GM19035 (cell line): ENCODE measurements around the gene UMAD1.

Experiments
- ATAC-seq: cut with Tn5 transposase; IDR thresholded peaks from one replicate; pipeline ENCODE4 v1.9.1; 2021; ENCODE audit not compliant: unreplicated experiment

Gene UMAD1

DNA sequence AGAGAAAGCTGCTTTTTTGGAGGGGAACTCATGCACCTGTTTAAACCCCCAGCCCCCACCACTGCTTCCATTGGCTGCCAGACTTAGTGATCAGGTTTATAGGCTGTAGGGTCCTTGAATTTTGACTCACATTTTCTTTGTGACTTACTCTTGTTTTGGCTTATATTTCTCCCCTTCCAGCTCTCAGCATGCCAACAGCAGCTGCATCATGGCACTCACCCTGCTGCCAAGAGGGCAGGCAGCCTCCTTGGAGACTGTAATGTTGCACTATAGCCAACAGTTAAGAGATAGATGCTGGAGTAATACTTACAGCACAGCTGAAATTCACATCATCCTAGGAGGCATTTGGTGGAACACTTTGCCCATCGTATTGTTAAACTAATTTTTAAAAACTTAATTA is 230.0 kb downstream of the UMAD1 start:
- no peak for ATAC-seq

DNA sequence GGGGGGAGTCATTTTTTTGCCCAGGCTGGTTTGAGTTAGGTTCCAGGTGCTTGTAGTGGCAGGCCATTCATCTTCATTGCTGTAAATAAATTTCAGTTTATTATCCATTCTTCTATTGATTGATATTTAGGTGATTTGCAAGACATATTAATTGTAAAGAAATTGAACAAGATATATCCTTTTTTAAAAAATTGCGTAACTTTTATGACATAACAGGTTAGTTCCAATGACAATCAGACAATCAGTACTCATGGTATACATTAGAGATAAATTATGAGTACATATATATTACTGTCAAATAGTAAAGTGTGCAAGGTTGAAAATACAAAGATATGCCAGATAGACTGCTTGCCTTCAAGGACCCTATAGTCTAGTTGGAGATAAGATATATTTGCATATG is 235.9 kb downstream of the UMAD1 start:
- ATAC-seq: no peak

DNA sequence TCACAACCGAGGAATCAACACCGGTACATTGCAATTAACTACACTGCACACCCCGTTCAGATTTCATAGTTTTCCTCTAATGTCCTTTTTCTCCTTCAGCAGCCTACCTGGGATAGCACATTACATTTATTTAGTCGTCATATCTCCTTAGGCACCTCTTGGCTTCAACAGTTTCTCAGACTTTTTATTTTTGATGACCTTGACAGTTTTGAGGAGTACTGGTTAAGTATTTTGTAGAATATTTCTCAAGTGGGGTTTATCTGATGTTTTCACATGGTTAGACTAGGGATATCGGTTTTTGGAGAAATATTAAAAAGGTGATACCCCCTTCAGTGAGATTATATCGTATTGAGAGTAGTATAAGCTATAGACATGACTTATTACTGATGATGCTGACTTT is 241.0 kb downstream of the UMAD1 start:
- no peak for ATAC-seq

DNA sequence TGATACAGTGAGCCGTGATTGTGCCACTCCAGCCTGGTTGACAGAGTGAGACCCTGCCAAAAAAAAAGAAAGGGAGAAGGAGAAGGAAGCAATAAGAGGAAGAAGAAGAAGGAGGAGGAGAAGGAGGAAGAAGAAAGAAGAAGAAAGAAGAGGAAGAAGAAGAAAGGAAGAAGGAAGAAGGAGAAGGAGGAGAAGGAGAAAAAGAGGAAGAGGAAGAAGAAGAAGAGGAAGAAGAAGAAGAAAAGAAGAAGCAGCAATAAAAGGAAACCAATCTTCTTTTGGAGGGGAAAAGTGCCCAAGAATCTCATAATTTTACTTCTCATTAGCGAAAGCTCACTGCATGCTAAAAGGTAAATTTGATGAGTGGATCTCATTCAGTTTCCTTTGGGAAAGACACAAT is 242.3 kb downstream of the UMAD1 start:
- no peak for ATAC-seq

DNA sequence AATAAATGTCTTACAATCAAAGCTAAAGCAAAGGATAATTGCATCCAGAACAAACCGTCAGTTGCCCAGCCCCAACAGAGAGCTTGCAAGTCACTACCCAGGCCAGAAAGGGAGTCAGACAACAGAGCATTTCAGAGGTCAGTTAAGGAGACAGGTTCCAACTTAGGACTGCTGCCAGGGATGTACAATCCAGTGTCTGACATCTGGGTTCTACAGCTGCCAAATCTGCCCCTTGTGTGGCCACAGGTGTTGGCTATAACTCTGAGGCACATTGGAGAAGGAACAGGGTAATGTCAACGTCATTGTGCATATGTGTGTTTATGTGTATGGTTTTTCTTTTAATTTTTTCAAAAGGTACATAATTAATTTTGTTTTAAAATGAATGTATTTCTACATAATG is 242.8 kb downstream of the UMAD1 start:
- ATAC-seq: no peak

DNA sequence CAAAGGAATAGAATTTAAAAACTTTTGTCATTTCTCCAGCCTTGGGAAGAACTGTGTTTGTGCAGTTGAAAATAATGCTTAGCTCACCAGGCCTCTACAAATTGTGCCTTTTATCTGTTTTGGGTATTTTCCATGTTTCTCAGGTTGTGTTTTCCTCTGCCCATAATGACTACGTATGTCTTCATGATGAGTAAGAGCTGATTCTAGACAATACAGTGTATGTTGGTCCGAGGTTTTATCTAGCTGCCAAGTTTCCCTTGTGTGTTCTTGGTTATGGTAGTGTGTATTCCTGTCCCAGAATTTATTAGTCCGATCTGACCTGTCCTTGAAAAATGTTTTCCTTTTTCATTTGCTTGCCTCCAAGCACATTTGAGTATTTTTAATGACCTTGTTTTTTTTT is 244.3 kb downstream of the UMAD1 start:
- no peak for ATAC-seq

DNA sequence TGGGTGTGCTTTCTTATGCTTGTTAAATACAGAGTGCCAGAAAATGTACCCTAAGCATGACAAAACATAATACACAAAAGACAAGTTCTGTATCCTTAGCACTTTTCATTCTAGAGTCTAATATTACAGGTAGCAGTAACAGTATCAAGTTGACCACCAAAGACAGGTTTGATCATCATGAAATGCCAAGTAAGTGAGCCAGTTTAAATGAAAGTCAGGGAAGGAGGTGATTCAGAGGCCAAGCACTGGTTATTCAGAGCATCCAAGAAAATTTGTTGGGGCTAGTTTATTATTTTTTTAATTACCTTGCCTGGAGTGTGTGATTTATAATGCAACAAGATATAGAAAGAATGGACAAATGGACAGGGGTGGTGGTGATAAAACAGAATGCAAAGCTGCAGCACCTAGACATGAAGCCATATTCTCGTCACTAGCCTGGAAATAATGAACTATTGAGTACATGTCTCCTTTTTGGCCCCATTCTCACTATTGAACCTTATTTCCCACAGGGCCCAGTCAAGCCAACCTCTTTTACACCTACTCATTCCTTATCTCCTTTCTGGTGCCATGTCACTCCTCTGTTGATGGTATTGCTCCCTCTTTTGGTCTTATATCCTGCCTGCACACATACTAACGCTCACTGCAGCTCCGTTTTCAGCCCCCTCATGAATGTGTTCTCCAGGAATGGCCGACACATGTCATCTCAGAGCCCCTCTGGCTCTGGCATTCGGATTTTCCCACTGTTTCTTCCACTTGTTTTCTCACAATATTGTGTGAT is 249.4 kb downstream of the UMAD1 start:
- no peak for ATAC-seq

DNA sequence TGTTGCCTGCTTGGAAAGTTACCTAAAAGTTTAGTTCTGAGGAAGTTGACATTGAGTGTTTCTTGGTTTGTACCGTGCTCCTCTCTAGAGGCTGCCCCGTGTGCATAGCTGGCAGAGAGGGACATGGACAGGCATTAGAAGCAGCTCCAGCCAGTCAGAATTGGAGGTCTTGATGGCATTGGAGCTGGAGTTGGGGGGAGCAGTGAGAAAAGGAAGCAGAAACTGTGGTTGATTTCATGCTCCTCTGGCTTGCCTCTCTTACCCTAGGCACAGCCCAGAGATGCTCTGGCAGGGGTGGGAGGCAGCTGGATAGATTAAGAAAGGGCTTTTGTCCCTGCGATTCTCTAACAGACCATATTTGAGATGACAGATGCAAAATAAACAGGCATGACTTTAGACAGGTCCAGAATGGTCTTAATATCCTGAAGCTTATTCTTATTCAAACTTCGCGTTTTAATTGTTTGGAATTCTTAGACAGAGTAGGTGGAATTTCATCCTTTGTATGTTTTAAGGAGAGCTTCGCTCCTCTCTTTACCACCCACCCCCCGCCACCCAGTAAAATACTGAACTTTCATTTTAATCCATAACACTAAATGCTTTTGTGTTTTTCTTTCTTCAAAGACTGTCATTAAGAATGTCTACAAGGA is 254.6 kb downstream of the UMAD1 start:
- no peak for ATAC-seq

DNA sequence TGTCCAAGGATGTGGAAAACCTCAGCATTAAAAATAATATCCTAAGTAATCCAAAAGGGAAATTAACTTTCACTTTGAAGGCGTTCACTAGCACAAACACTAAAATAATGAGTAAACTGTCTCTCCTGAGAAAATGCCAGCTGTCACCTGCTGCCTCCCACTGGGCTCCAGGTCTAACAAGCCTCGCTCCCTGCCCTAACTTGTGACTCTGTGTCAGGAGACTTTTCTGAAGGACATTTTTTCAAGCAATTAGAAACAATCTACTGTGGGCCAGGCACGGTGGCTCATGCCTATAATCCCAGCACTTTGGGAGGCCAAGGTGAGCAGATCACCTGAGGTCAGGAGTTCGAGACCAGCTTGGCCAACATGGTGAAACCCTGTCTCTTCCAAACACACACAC is 255.2 kb downstream of the UMAD1 start:
- ATAC-seq: no peak

DNA sequence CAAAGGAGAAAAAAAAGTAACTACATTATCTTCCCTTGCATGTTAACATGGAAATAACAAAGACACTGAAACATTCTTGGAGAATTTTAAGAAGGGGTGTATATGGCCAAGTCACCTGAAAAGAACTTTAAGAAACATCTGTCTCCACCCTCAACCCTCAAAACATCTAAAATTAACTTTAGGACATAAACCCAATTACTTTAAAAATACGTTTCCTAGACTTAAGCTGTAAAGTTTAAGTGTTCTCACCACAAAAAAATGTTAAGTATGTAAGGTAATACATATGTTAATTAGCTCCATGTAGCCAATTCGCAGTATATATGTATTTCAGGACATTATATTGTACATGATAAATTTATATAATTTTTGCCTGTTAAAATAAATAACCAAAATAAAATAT is 257.0 kb downstream of the UMAD1 start:
- no peak for ATAC-seq

DNA sequence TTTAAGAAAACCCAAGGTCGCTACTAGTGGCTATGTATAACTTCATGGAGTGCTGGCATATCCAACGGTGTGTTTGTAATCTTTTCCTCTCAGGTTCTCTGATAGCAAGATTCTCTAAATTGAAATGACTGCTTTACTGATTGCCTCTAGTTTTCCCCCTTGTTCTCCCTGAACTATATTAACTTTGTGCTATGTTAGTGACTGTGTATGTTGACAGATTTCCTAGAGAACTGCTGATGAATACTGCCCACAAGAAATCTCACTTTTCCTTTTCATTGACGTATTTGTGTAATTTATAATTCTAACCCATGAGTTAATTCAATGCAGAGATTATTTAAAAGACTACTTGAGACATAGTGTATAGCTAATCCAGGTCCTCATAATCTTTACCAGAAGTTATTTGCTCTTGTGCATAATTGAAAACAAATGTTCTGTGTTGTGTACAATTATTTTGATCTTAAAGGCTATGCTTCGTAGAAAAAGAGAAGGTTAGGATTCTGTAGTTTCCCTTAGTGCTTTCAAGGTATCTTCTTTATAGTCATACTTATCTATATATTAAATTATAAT is 257.5 kb downstream of the UMAD1 start:
- ATAC-seq: no peak

DNA sequence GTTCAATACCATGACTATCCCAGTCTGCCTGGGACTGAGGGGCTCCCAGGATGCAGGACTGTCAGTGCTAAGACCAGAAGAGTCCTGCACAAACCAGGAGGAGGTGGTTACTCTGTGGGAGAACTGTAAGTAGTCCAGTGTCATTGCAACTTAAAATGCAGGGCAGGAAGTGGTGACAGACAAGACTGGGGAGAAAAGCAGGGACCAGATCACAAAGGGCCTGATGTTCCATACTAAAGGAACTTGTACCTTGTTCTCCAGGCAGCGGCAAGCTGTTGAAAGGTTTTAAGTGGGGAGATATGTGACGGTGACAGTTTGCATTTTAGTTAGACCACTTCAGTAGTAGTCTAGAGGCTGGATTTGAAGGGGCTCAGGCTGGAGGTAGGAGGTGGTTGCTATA is 262.3 kb downstream of the UMAD1 start:
- ATAC-seq: no peak

DNA sequence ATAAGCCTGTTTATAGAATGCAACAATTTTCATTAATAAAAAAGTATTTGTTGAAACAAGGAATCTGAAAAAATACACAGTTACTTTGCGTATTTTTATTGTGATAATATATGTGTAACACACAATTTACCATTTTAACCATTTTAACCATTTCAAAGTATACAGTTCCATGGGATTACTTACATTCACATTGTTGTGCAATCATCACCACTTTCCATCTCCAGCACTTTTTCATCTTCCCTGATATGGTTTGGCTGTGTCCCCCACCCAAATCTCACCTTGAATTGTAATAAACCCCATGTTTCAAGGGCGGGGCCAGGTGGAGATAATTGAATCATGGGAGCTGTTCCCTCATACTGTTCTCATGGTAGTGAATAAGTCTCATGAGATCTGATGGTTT is 266.8 kb downstream of the UMAD1 start:
- ATAC-seq: no peak

DNA sequence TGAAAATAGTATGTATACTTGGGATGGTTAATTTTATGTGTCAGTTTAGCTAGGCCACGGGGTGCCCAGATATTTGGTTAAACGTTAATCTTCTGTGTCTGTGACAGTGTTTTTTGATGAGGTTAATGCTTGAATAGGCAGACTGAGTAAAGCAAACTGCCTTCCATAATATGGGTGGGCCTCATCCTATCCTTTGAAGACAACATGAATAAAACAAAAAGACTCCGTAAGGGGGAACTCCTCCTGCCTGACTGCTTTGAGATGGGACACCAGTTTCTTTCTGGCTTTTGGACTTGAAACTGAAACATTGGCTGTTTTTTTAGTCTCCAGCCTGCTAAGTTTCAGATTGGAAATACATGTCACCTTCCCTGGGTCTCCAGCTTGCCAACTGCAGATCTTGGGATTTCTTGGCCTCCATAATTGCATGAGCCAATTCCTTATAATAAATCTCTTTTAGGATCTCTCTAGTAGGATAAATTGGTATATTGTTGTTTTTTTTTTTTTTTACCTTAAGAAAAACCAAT is 268.1 kb downstream of the UMAD1 start:
- ATAC-seq: no peak

DNA sequence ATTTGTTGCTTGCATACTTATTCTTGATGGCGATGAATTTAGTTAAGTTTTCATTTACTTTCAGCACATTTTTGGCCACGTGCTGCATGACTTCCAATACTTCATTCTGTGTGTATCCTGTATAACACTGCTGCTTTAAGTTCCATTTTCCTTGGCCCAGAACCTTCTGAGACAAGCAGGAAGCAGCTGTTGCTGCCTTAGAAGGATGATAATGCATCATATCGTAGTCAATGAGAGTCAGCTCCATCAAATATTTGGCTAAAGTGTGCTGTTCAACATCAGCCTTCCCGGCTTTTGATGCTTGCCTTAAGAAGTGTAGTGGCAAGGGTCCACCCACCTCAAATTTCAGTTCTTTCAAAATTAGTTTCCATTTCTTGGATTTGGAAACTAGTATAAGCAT is 268.8 kb downstream of the UMAD1 start:
- no peak for ATAC-seq

DNA sequence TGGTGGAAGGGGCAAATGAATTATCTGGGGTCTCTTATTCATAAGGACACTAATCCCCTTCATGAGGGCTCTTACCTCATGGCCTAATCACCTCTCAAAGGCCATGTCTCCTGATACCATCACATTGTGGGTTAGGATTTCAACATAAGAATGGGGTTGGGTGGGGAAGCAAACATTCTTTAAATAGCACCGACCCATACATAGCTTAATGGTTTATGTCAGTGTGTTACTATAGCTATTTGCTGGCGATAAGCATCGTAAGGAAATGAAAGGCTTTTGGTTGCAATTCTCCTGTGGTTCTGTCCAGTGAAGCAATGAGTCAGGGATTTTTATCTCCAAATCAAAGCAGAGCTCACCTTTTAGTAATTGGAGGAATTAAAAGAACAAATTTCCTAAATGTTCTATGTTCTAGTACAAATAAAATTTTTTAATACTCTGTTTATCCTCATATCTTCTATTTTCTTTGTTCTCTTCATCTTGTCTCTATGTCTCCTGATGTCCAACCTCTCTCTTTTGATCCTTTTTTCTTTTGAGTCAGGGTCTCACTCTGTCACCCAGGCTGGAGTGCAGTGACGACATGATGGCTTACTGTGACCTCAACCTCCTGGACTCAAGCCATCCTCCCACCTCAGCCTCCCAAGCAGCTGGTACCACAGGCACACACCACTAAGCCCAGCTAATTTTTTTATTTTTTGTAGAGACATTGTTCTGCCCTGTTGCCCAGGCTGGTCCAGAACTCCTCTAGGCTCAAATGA is 271.0 kb downstream of the UMAD1 start:
- ATAC-seq: no peak

DNA sequence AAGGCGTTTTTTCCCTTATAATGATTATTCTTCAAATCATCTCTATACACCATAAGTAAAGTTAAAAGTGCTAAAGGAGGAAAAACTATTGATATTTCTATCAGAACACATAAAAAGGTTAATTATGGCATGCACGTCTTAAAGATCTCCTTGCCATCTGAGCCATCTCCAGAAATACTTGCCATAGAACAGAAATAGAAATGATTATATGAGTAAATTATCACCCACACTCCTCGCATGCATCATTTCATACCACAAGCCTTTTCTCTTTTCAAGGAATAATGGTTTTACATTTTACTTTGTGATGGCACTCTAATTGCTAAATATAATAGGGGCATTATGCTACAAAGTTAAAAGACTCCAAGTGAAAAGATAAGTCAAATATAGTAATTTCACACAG is 272.4 kb downstream of the UMAD1 start:
- no peak for ATAC-seq

DNA sequence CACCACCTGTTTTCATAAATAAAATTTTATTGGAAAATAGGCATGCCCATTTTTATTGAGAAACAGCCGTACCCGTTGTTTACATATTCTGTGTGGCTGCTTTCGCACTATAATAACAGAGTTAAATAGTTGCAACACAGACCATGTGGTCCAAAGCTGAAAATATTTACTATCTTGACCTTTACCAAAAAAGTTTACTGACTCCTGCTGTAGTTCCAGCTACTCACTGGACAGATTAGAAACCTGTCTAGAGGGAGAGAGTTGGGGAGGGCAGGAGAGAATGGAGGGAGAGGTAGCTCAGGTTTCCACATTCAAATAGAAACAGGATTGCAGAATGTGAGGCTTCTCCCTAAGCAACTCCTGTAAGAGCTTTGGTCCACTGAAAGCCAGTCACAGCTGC is 273.0 kb downstream of the UMAD1 start:
- ATAC-seq: no peak

DNA sequence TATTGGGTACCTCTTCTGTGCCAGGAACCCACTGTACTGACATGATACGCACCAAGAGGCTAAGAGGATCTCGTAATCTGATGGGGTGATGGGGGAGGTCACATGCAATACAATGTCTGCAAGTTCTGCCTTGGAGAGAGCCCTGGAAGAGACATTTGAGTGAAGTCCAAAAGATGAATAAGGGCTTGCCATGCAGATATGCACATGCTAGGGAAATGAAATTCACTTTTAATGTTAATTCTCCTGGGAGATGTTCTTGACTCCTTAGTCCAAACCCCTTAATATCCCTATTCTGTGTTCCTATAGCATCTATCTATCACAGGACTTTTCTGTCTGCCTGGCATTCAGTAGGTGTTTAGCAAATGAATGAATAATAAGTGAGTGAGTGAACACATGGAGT is 274.0 kb downstream of the UMAD1 start:
- ATAC-seq: no peak

DNA sequence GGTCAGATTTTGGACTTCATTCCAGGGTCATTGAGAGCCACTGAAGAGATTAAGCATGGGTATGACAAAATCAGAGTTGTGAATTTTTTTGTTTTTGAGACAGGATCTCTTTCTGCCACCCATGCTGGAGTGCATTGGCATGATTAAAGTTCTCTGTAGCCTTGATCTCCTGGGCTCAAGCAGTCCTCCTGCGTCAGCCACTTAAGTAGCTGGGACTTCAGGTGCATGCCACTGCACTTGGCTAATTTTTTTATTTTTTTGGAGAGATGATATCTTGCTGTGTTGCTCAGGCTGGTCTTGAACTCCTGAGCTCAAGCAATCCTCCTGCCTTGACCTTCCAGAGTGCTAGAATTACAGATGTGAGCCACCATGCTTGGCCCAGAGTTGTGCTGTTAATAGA is 275.5 kb downstream of the UMAD1 start:
- no peak for ATAC-seq

DNA sequence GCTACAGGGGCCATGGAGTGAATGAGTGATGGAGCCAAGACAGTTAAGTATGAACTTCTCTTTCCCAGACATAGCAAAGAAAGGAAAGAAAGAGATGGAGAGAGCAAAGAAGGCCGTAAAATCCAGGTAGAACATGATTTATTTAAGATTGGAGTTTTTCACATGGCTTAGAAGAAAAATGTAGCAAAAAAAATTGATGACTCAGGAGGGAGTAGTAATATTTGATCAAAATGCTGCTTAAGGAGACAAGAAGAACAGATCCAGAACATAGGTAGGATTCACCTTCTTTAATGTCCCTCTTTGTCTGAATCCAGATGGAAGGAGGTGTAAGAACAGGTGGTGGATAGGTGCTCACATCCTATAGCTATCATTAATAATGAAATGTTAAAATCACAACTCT is 277.0 kb downstream of the UMAD1 start:
- ATAC-seq: no peak
